Tibial nerve (tissue), 4 donors: Measurements from ENCODE around the gene LBH. TPM values are rescaled to one million over a fixed set of nuclear protein-coding genes. Genes with fewer than 3 reads are reported as not detected.

ENCODE experiments used
- DNase-seq, 2 donors: peaks; one replicate each; pipeline ENCODE4 v3.0.0-alpha.2; 2019; ENCODE audit warnings: low spot score in 2 of 2
- H3K27ac ChIP-seq, 4 donors: fragments of 200-600 bp; sonication (generic) in 3 of 4; one replicate each; pipeline ENCODE4 v1.5.1; 2017 to 2019; ENCODE audit warnings: mild to moderate bottlenecking in 1 of 4
- H3K27me3 ChIP-seq, 2 donors: fragments of 200-600 bp; sonication (generic) in 1 of 2; one replicate each; pipeline versions ENCODE4 v1.5.1 to v1.6.0; 2017 to 2019
- H3K36me3 ChIP-seq, 3 donors: fragments of 200-600 bp; sonication (generic); one replicate each; pipeline ENCODE4 v1.5.1; 2018 to 2019
- H3K4me1 ChIP-seq, 4 donors: fragments of 200-600 bp; sonication (generic) in 3 of 4; one replicate each; pipeline ENCODE4 v1.5.1; 2017 to 2019
- H3K4me3 ChIP-seq, 4 donors: fragments of 200-600 bp; sonication (generic) in 3 of 4; one replicate each; pipeline ENCODE4 v1.5.1; 2017 to 2019; ENCODE audit warnings: mild to moderate bottlenecking in 1 of 4, moderate library complexity in 1 of 4
- H3K9me3 ChIP-seq, 4 donors: fragments of 200-600 bp; sonication (generic) in 3 of 4; one replicate each; pipeline ENCODE4 v1.5.1; 2017 to 2019
- CTCF ChIP-seq, 5 experiments: fragments of 200-600 bp in 3 of 5; fragments of 450-650 bp in 2 of 5; sonication (generic) in 3 of 5; IDR thresholded peaks; one replicate each; pipeline ENCODE4 v1.5.1; 2016 to 2019; ENCODE audit warnings: antibody characterized with exemption in 5 of 5, mild to moderate bottlenecking in 3 of 5, moderate library complexity in 2 of 5
- EP300 ChIP-seq, 2 donors: sonication (generic); formaldehyde crosslinking; IDR thresholded peaks; one replicate each; pipeline ENCODE4 v1.6.1; 2017; ENCODE audit warnings: antibody characterized with exemption in 2 of 2, mild to moderate bottlenecking in 1 of 2
- POLR2A ChIP-seq, 2 donors: fragments of 450-650 bp; IDR thresholded peaks; one replicate each; pipeline ENCODE4 v1.6.1; 2017; ENCODE audit warnings: antibody characterized with exemption in 2 of 2, mild to moderate bottlenecking in 2 of 2, moderate library complexity in 2 of 2
- WGBS, 2 donors: methylation state at CpG; one replicate each; pipeline ENCODE4 v1.1.5; 2018; 5-methylcytosine and 5-hydroxymethylcytosine counted together
- total RNA-seq, 4 donors: library from RNA; depleted of rRNA; stranded (reverse); fragments of >200 nt; gene quantifications; one replicate each; pipeline ENCODE4 v1.1.0, GENCODE V29; 2016

Gene LBH
- total RNA-seq, 4 donors from 2014 or later: 12.7 to 31.6 (median 21.5) TPM

GRCh38 chr2:30261695-30262211 is 30.4 kb downstream of the LBH start:
- Histone ChIP-seq H3K27ac (no peak overlapping the region), H3K4me1 (peaks cover 0 to 10% (median 4%) of the 10 kb centered on the region in 4 donors), H3K27me3 (no peaks in the 10 kb centered on the region), H3K9me3 (peaks cover 0 to 13% (median 4%) of the 10 kb centered on the region in 4 donors), H3K4me3 (no peak overlapping the region), H3K36me3 (peaks cover 0 to 13% (median 0%) of the 10 kb centered on the region in 3 donors)
- no peak for DNase-seq
- TF ChIP-seq EP300 (IDR thresholded peaks at IDR 0.05): no peak
- no peak for TF ChIP-seq CTCF (IDR thresholded peaks at IDR 0.05)
- no peak for TF ChIP-seq POLR2A (IDR thresholded peaks at IDR 0.05)

GRCh38 chr2:30262716-30263309 is 31.5 kb downstream of the LBH start:
- peaks cover 0 to 12% (median 4%) of the 10 kb centered on the region in 4 donors for H3K4me1 ChIP-seq
- H3K27ac ChIP-seq: no peak overlapping the region
- H3K9me3 ChIP-seq: peaks cover 0 to 13% (median 4%) of the 10 kb centered on the region in 4 donors
- DNase-seq: no peak
- H3K27me3 ChIP-seq: no peaks in the 10 kb centered on the region
- H3K4me3 ChIP-seq: no peak overlapping the region
- no peak for TF ChIP-seq CTCF (IDR thresholded peaks at IDR 0.05)
- no peak for TF ChIP-seq POLR2A (IDR thresholded peaks at IDR 0.05)
- TF ChIP-seq EP300 (IDR thresholded peaks at IDR 0.05): no peak
- 92 to 95% methylated on average over 5 of the region's 5 CpGs for WGBS, 2 donors
- peaks cover 0 to 13% (median 0%) of the 10 kb centered on the region in 3 donors for H3K36me3 ChIP-seq

- 71 to 83% methylated on average over 3 of the region's 3 CpGs for WGBS, 2 donors
- Histone ChIP-seq H3K36me3 (peaks cover 0 to under 1% (median 0%) of the 10 kb centered on the region in 3 donors), H3K4me1 (peaks cover 0 to 12% (median 4%) of the 10 kb centered on the region in 4 donors), H3K9me3 (peaks cover 0 to 13% (median 4%) of the 10 kb centered on the region in 4 donors), H3K27me3 (no peaks in the 10 kb centered on the region), H3K27ac (no peak overlapping the region), H3K4me3 (no peak overlapping the region)
- no peak for TF ChIP-seq CTCF (IDR thresholded peaks at IDR 0.05)
- no peak for TF ChIP-seq EP300 (IDR thresholded peaks at IDR 0.05)
- TF ChIP-seq POLR2A (IDR thresholded peaks at IDR 0.05): no peak
- DNase-seq: no peak
These were observed 32.9 kb downstream of the LBH start for GRCh38 chr2:30264274-30264673.

GRCh38 chr2:30265052-30266015 is 34.0 kb downstream of the LBH start:
- no peak for DNase-seq
- peaks cover 0 to 12% (median 4%) of the 10 kb centered on the region in 4 donors for H3K4me1 ChIP-seq
- 74 to 82% methylated on average over 4 of the region's 4 CpGs for WGBS, 2 donors
- no peak overlapping the region for H3K4me3 ChIP-seq
- H3K27me3 ChIP-seq: no peaks in the 10 kb centered on the region
- peak overlapping the region in 2 of 4 donors; percentile 5 to 65 for H3K27ac ChIP-seq
- no peak for TF ChIP-seq POLR2A (IDR thresholded peaks at IDR 0.05)
- TF ChIP-seq EP300 (IDR thresholded peaks at IDR 0.05): no peak
- TF ChIP-seq CTCF (IDR thresholded peaks at IDR 0.05): no peak
- peaks cover 0 to 13% (median 4%) of the 10 kb centered on the region in 4 donors for H3K9me3 ChIP-seq
- H3K36me3 ChIP-seq: no peaks in the 10 kb centered on the region
